Activated effector memory CD4-positive, alpha-beta T cell treated with Interleukin-2 at 50 U/mL for 16 hours (primary cell): ENCODE measurements around the gene OVCH2.
"Not testable (repeated sequence)": the region's sequence is repeated elsewhere in the genome, so short reads cannot be mapped to it uniquely, and the experiment has no call there.

Source experiments
- DNase-seq: peaks from one replicate; pipeline ENCODE4 v3.0.0-alpha.2; 2020

Gene OVCH2, protein sequence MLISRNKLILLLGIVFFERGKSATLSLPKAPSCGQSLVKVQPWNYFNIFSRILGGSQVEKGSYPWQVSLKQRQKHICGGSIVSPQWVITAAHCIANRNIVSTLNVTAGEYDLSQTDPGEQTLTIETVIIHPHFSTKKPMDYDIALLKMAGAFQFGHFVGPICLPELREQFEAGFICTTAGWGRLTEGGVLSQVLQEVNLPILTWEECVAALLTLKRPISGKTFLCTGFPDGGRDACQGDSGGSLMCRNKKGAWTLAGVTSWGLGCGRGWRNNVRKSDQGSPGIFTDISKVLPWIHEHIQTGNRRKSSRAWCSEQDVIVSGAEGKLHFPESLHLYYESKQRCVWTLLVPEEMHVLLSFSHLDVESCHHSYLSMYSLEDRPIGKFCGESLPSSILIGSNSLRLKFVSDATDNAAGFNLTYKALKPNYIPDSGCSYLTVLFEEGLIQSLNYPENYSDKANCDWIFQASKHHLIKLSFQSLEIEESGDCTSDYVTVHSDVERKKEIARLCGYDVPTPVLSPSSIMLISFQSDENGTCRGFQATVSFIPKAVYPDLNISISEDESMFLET

GRCh38 chr11:7706377-7706776 lies at the start of gene OVCH2:
OVCH2 (minus strand) TSS chr11:7706477; CDS start chr11:7706394, 83 bp downstream.
- no peak for DNase-seq

- no peak for DNase-seq
Observed at GRCh38 chr11:7749456-7749855, 43.2 kb upstream of the OVCH2 start.

DNA sequence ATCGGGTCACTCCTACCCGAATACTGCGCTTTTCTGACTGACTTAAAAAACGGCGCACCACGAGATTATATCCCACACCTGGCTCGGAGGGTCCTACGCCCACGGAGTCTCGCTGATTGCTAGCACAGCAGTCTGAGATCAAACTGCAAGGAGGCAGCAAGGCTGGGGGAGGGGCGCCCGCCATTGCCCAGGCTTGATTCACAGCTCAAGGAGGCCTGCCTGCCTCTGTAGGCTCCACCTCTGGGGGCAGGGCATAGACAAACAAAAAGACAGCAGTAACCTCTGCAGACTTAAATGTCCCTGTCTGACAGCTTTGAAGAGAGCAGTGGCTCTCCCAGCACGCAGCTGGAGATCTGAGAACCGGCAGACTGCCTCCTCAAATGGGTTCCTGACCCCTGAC lies 28.5 kb upstream of the OVCH2 start:
- DNase-seq, result not testable (repeated sequence)

GRCh38 chr11:7714786-7715185 lies 8.5 kb upstream of the OVCH2 start:
- DNase-seq, result no peak

DNA sequence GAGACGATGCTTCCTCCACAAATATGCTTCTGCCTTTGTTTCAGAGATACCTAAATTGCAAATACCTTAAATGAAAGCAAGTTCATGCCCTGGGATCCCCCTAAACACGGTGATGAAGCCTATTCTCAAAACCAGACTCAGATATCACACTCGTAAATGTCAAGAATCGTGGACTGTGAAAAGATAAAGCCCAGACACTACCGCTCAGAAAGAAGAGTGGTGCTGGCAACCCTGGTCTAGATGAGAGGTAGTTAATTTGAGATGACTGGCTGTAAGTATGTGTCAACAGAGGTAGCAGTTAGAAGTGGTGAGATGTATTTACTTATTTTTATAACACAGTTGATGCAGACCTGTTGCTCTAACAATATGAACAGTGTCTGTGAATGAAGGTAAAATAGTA lies 2.5 kb downstream of the OVCH2 start:
- DNase-seq, result no peak

GRCh38 chr11:7696424-7696823 lies 9.9 kb downstream of the OVCH2 start:
- no peak for DNase-seq

GRCh38 chr11:7694235-7694634 lies 12.0 kb downstream of the OVCH2 start:
- no peak for DNase-seq

DNA sequence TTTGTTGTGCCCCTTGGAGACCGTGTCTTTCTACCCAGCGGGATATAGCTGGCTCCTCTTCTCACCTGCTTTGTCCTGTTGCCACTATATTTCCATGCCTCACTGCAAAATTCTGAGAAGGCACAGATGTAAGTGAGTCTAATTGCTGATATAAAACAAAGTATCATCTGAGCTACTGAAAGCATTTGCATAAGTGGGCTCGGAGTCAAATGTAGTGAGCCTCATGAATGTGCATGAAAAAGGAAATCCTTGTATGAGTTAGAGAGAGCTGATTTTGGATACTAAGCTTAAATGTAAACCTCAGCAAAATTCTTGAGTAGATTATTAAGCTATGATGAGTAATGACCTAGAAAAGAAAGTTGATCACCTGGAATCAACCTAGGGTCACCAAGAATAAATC lies 13.9 kb downstream of the OVCH2 start:
- no peak for DNase-seq

GRCh38 chr11:7691759-7692350 lies 14.4 kb downstream of the OVCH2 start:
- DNase-seq, result no peak

DNA sequence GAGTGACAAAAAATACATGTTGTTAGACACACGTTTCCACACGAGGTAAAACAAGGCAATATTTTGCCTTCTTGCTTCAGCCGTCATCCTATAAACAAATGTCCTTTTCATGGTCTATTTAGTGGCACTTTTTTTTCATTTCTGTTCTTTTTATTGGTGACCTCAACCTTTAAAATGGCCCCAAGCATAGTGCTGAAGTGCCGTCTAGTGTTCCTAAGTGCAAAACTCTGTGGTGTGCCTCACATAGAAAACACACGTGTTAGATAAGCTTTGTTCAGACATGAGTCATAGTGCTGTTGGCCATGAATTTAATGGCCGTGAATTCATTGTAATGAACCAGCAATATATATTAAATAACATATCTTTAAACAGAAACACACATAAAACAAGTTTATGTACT lies 15.6 kb downstream of the OVCH2 start:
- no peak for DNase-seq

- no peak for DNase-seq
Observed at GRCh38 chr11:7689239-7689638, 17.0 kb downstream of the OVCH2 start.

- DNase-seq, result no peak
Observed at GRCh38 chr11:7688238-7688826, 17.9 kb downstream of the OVCH2 start.

GRCh38 chr11:7687386-7687785 lies 18.9 kb downstream of the OVCH2 start:
- DNase-seq, result no peak

DNA sequence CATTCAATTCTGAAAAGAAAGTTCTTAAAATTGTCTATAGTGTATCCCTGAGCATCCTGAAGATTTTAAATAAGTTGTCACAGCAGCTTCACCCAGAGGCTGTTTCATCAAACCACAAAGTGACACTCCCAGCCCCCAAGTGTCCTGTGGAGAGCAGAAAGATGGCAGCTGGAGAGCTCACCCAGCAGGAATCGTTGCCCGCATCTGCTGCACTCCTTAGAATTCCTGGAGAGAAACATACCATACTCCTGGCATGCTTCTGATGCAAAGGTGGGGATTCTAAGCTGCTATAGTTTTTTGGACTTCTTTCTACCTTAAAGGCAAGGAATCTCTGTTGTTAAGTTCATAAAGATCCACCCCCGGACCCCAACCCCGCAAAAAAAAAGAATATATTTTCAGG lies 19.5 kb downstream of the OVCH2 start:
- DNase-seq, result no peak

DNA sequence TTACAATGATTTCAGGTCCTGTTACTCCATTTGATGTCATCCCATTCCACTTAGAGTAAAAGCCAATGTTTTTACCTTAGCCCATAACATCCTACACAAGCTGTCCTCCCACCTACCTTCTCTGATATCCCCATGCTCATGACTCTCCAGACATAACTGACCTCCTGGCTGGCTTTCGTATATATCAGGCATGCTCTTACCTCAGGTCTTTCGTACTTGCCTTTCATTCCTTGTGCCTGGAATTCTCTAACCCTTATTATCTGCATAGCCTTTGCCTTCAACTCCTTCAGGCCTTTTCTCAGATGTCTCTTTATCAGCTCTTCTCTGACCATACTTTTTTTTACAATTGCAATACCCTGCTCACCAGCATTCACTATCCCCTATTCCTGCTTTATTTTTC lies 22.7 kb downstream of the OVCH2 start:
- no peak for DNase-seq

- DNase-seq, result no peak
Observed at GRCh38 chr11:7677796-7678201, 28.5 kb downstream of the OVCH2 start.

GRCh38 chr11:7677071-7677470 lies 29.2 kb downstream of the OVCH2 start:
- no peak for DNase-seq

GRCh38 chr11:7675631-7676030 lies 30.6 kb downstream of the OVCH2 start:
- no peak for DNase-seq

- no peak for DNase-seq
Observed at GRCh38 chr11:7673724-7674434, 32.4 kb downstream of the OVCH2 start.

- DNase-seq, result no peak
Observed at GRCh38 chr11:7672960-7673723, 33.1 kb downstream of the OVCH2 start, which contains the start of gene CYB5R2. CYB5R2 (minus strand) TSS chr11:7673500; CDS start chr11:7672825, 675 bp downstream.

DNA sequence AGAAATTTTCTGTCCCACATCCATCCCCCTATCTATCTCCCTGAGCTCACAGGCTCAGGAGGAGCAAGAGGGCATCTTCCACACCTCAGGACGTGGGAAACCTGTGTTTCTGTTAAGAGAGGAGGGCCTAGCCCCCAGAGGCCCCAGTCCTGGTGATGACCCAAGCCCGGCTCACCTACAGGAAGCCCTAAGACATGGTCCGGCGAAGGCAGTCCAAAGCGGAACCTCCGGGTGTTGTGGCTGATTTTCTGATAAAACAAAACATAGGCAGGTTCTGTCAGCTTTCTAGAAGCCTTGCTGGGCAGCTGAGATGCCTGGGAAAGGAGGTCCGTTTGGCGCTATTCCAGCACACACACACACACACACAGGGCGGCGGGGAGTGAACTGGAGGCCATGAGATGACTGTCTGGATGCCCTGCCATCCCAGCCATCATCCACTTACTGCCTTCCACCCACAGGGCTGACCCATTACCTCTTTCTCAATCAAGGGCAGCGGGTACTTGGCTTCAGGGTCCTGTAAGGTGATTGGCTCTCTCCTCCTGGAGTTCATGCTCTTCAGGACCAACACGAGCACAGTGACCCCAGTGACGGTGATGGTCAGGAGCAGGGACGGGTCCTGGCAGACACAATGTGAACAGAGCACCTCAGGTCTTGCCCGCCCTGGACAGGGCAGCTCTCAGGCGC lies 33.9 kb downstream of the OVCH2 start:
- no peak for DNase-seq
